PC-3 (cell line): ENCODE data around the gene GPC5.

Experiments
- EZH2 ChIP-seq: fragments of 300-600 bp; sonication (generic); IDR thresholded peaks from one replicate; pipeline ENCODE4 v1.6.1; 2017; ENCODE audit warnings: antibody characterized with exemption, mild to moderate bottlenecking, low read length; ENCODE audit not compliant: unreplicated experiment
- TF ChIP-seq, protein P1 (sequence below): fragments of 300-600 bp; sonication (generic); conservative IDR thresholded peaks from 2 replicates; pipeline ENCODE4 v1.5.1; 2017; ENCODE audit warnings: antibody characterized with exemption, low read depth, mild to moderate bottlenecking, low read length

DNA sequence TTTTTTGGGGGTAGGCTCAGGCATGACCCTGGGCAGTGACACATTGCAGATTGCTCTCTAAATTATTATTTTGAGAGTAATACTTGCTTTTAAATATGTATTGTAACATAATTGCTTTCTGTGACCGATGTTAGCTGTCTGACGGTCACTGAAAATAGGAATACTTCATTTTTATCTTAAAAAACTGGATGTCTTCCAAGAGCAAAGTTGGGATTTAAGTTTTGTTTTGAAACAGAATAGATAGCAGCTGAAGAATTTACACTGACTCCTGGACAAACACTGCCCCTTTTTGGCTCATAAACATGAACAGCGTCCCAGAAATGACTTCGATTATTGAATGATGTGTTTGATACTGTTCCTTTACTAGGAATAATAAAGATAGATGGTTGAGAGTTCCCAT lies 535.9 kb downstream of the GPC5 start:
- TF ChIP-seq, protein P1, sequence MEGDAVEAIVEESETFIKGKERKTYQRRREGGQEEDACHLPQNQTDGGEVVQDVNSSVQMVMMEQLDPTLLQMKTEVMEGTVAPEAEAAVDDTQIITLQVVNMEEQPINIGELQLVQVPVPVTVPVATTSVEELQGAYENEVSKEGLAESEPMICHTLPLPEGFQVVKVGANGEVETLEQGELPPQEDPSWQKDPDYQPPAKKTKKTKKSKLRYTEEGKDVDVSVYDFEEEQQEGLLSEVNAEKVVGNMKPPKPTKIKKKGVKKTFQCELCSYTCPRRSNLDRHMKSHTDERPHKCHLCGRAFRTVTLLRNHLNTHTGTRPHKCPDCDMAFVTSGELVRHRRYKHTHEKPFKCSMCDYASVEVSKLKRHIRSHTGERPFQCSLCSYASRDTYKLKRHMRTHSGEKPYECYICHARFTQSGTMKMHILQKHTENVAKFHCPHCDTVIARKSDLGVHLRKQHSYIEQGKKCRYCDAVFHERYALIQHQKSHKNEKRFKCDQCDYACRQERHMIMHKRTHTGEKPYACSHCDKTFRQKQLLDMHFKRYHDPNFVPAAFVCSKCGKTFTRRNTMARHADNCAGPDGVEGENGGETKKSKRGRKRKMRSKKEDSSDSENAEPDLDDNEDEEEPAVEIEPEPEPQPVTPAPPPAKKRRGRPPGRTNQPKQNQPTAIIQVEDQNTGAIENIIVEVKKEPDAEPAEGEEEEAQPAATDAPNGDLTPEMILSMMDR: no peak
- TF ChIP-seq EZH2: no peak
